PFSK-1 (cell line): ENCODE measurements around the gene SIAE.

Source experiments
- POLR2AphosphoS5 ChIP-seq: IDR thresholded peaks from 2 replicates; pipeline ENCODE4 v1.6.1; 2012; ENCODE audit warnings: low read depth, mild to moderate bottlenecking, control low read depth, low read length, moderate library complexity
- SIN3A ChIP-seq: IDR thresholded peaks from 2 replicates; pipeline ENCODE4 v1.6.1; 2012; ENCODE audit warnings: mild to moderate bottlenecking, low read length, moderate library complexity, borderline replicate concordance; ENCODE audit not compliant: insufficient read depth
- TAF1 ChIP-seq: IDR thresholded peaks from 2 replicates; pipeline ENCODE4 v1.6.1; 2012; ENCODE audit warnings: low read length, control low read depth, borderline replicate concordance; ENCODE audit not compliant: insufficient read depth
- TF ChIP-seq, protein P1 (sequence below), 2 experiments: IDR thresholded peaks; 2 replicates each; pipeline versions ENCODE4 v1.6.1 to v1.8.0; 2011 to 2012; ENCODE audit warnings: low read depth in 2 of 2, low read length in 2 of 2, control low read depth in 1 of 2, inconsistent platforms in 1 of 2, mild to moderate bottlenecking in 1 of 2, moderate library complexity in 1 of 2; ENCODE audit not compliant: insufficient read depth in 1 of 2

DNA sequence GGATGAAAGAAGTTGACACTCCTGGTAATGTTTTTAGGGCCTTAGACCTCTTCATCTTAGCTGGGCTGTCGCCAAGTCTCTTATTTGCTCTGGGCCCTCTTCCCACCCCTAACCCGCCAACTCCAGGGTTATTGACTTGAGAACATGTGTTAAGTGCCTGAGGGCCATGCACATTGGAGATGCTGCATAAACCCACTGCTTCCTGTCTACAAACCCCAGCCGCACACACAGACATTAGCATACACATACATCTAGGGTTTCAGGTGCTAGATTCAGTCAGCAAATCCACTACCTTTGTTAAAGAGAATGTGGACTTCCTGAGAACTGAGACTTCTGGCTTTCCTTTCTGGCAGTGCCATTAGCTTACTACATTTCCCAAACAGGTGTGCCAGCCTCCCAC, 61.5 kb downstream of the SIAE start:
- no peak for TF ChIP-seq POLR2AphosphoS5
- TF ChIP-seq, protein P1, sequence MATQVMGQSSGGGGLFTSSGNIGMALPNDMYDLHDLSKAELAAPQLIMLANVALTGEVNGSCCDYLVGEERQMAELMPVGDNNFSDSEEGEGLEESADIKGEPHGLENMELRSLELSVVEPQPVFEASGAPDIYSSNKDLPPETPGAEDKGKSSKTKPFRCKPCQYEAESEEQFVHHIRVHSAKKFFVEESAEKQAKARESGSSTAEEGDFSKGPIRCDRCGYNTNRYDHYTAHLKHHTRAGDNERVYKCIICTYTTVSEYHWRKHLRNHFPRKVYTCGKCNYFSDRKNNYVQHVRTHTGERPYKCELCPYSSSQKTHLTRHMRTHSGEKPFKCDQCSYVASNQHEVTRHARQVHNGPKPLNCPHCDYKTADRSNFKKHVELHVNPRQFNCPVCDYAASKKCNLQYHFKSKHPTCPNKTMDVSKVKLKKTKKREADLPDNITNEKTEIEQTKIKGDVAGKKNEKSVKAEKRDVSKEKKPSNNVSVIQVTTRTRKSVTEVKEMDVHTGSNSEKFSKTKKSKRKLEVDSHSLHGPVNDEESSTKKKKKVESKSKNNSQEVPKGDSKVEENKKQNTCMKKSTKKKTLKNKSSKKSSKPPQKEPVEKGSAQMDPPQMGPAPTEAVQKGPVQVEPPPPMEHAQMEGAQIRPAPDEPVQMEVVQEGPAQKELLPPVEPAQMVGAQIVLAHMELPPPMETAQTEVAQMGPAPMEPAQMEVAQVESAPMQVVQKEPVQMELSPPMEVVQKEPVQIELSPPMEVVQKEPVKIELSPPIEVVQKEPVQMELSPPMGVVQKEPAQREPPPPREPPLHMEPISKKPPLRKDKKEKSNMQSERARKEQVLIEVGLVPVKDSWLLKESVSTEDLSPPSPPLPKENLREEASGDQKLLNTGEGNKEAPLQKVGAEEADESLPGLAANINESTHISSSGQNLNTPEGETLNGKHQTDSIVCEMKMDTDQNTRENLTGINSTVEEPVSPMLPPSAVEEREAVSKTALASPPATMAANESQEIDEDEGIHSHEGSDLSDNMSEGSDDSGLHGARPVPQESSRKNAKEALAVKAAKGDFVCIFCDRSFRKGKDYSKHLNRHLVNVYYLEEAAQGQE (IDR thresholded peaks at IDR 0.05; ENCODE audit: insufficient read depth in 1 of 2, low read depth in 2 of 2, low read length in 2 of 2), result no peak
- no peak for TF ChIP-seq TAF1
- no peak for TF ChIP-seq SIN3A
